SH-SY5Y (cell line): Measurements from ENCODE around the gene ABCA10.

Source experiments
- GATA2 ChIP-seq: IDR thresholded peaks from 2 replicates; pipeline ENCODE4 v1.6.1; 2011; ENCODE audit warnings: mild to moderate bottlenecking, low read depth, low read length
- GATA3 ChIP-seq: IDR thresholded peaks from 2 replicates; pipeline ENCODE4 v1.6.1; 2011; ENCODE audit warnings: low read depth, mild to moderate bottlenecking, low read length, moderate library complexity

ABCA10 gene

DNA sequence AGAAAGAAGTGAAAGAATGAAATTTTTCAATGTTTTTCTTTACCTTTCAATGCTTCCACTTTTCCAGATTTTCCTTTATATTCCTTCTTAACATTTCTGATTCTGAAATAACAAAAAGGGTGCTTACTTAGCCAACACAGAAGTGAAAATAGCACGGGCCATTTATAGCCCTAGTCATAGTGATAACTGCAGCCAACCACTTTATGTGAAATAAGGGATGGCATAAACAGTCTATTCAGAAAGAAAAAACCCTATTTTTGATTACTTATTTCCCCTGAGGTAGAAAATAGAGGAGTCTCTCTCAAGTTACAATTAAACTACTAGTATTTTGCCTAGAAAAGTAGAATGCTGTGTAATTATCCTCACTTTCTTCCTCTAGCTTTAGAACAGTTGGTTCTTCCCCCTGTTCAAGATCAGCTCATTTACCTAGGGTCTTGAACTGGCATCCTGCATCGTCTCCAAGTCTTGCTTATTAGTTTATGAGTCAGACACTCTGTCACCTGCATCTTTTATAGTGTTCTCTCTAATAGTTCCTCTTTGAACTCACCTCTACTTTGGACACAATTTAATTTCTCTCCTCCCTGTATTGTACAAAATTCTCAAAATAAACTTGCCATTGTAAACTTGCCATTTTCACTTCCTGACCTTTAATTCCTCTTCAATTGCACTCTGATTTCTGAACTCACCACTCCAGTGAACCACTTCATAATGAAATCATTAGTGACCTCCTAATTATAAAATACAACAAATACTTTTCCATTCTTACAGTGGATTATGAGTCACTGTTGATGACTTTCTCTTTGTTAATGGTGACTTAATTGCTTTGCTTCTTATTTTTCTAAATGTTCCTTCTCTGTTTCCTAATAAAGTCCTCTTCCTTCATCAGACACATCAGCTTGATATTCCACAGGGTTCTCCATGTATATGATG is 110.5 kb downstream of the ABCA10 start:
- no peak for TF ChIP-seq GATA3
- no peak for TF ChIP-seq GATA2

DNA sequence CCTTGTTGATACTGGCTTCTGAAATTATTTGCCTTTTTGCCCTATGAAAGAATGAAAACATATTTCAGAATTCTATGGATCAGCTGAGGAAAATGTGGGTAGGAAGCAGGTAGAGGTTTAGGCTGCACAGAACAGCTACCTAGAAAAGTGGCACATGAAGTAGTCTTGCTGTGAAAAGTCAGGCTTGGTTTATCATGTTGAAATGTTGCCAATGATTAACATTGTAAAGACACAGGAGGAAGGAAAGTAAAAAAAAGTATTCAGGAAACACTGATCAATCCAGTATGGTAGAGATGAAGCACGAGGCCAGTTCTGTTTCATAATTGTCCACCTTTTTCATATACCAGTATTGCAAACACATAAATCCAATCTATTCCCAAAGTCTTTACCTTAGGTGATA is 116.8 kb downstream of the ABCA10 start:
- TF ChIP-seq GATA2 (no peak), GATA3 (no peak)

DNA sequence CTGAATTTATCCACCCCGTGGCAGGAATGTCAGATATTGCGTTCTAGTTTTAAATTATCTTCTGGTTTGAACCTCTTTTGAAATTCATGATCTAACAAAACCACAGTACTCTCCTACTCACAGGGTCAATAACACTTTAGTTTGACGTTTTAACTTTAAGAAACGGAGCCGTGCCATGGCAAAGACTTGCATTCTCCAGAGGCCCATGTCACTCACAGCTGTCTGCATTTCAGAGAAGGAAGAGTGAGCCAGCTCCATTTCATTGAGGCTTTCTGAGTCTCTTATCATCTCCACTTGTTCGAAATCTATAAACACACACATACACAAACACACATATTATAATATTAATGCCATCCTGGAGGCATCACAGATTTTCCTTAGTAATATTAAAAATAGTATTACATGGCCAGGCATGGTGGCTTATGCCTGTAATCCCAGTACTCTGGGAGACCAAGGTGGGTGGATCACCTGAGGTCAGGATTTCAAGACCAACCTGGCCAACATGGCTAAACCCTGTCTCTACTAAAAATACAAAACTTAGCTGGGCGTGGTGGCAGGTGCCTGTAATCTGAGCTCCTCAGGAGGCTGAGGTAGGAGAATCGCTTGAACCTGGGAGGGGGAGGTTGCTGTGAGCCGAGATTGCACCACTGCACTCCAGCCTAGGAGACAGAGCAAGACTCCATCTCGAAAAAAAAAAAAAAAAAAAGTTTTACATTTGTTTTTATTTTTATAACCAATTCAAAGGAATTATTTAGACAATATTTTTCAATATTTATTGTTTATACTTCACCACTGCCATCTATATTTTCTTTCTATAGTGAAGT is 122.5 kb downstream of the ABCA10 start:
- no peak for TF ChIP-seq GATA2

DNA sequence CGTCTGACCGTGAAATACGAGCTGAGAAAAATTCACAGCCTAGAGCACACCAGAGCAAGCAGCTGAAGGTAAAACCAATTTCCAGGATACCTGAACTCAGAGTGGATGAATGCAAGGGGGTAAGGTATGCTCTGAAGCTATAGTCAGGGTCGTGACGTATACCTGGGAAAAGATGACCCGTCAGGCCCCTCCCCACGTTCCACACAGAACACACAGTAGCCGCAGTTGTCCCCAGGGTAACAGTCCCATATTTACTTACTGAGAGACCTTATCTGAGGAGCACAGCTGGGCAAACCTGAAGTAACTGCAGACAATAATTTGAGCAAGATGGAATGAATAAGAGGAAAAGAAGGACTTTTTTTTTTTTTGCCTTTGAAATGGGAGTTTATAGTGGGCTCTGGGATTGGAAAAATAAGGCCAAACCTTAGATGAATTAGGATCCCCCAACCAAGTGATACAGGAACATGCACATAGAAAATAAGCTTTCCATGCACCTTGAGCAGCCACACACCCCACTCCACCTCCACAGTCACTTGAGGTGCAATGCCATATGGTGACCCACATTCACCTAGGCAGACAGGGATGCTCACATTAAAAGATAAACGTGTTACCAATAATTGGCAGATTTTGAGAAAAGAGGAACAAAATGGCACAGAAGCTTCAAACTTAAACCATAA is 124.9 kb downstream of the ABCA10 start:
- TF ChIP-seq GATA2 = no peak
- no peak for TF ChIP-seq GATA3

DNA sequence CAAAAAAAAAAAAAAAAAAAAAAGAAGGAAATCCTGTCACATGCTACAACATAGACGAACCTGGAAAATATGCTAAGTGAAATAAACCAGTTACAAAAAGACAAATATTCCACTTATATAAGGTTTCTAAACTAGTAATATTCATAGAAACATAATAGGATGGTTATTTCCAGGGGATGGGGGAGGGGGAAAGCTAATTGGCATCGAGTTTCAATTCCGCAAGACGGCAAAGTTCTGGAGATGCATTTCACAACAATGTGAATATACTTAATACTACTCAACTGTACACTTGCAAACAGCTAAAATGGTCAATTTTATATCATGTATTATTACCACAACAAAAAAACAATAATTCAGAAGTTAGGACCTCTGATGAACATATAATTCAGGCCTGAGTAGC is 130.0 kb downstream of the ABCA10 start:
- no peak for TF ChIP-seq GATA2
- TF ChIP-seq GATA3 = no peak
